Measurements from ENCODE around the gene MRGPRE. TPM values are rescaled to one million over a fixed set of nuclear protein-coding genes. Genes with fewer than 3 reads are reported as not detected.
"Not testable (repeated sequence)": the region's sequence is repeated elsewhere in the genome, so short reads cannot be mapped to it uniquely, and the experiment has no call there.

The MRGPRE gene
- total RNA-seq (not detected in 2 replicates), polyA plus RNA-seq (not detected in 2 replicates), polyA minus RNA-seq (not detected in 2 replicates)
- not detected for total RNA-seq (2013)

GRCh38 chr11:3231851-3232744, at the start of gene MRGPRE:
MRGPRE (minus strand) TSS chr11:3232417; CDS start chr11:3228799, 3,618 bp downstream.
- Histone ChIP-seq H3K4me3 (ENCODE audit: control extremely low read depth in 1 of 5, extremely low read depth in 1 of 5, insufficient read depth in 1 of 5, low read depth in 2 of 5, low read length in 4 of 5) (no peak within 1 kb of the TSS), H3K27ac (ENCODE audit: low read length in 2 of 2) (no peak within 1 kb of the TSS), H3K4me1 (ENCODE audit: control insufficient read depth in 2 of 2, insufficient read depth in 2 of 2, low read length in 2 of 2) (no peaks in the 10 kb centered on the region), H3K9me3 (ENCODE audit: control extremely low read depth in 1 of 3, control insufficient read depth in 2 of 3, insufficient read depth in 1 of 3, low read length in 2 of 3) (no peaks in the 10 kb centered on the region), H3K27me3 (replicated peaks in 1 of 4; ENCODE audit: control extremely low read depth in 1 of 4, control insufficient read depth in 3 of 4, insufficient read depth in 4 of 4, low read length in 3 of 4) (no peaks in the 10 kb centered on the region), H3K9ac (ENCODE audit: low read length) (no peak within 1 kb of the TSS), H3K79me2 (ENCODE audit: control insufficient read depth, insufficient read depth, low read length) (no peaks in the 10 kb centered on the region), H3K4me2 (replicated peaks; ENCODE audit: low read depth, low read length, poor library complexity, severe bottlenecking) (no peak within 1 kb of the TSS), H4K20me1 (ENCODE audit: control insufficient read depth, insufficient read depth, low read length, poor library complexity, severe bottlenecking) (no peaks in the 10 kb centered on the region), H3K36me3 (replicated peaks in 1 of 2; ENCODE audit: control extremely low read depth in 1 of 2, control insufficient read depth in 1 of 2, extremely low read depth in 1 of 2, insufficient read depth in 2 of 2, low read length in 1 of 2) (no peaks in the 10 kb centered on the region), H2AFZ (ENCODE audit: insufficient read depth, low read depth, low read length, poor library complexity, severe bottlenecking) (no peak within 1 kb of the TSS)
- ChIA-PET POLR2A (no interaction called here), CTCF (no interaction called here)
- H3K27me3 Mint-ChIP-seq = no peaks in the 10 kb centered on the region
- H3K4me1 Mint-ChIP-seq = no peaks in the 10 kb centered on the region
- ATAC-seq (ENCODE audit: low read depth) = no peak
- no peaks in the 10 kb centered on the region for H3K9me3 Mint-ChIP-seq (ENCODE audit: insufficient read depth)
- H3K4me3 Mint-ChIP-seq = no peak within 1 kb of the TSS
- no peak within 1 kb of the TSS for H3K27ac Mint-ChIP-seq
- intact Hi-C loops (cut with micrococcal nuclease) = no loop called here
- WGBS (ENCODE audit: insufficient coverage) = 82% methylated on average over 39 of the region's 39 CpGs
- no peak for TF ChIP-seq EZH2 (IDR thresholded peaks at IDR 0.05; ENCODE audit: borderline replicate concordance, insufficient read depth, low read depth, low read length, poor library complexity, severe bottlenecking)
- DNase-seq = no peak

GRCh38 chr11:3281146-3281545, 48.9 kb upstream of the MRGPRE start:
- POLR2A ChIA-PET; H3K9ac ChIP-seq (ENCODE audit: low read length); H4K20me1 ChIP-seq (ENCODE audit: control insufficient read depth, insufficient read depth, low read length, poor library complexity, severe bottlenecking); H3K9me3 ChIP-seq (ENCODE audit: control extremely low read depth in 1 of 3, control insufficient read depth in 2 of 3, insufficient read depth in 1 of 3, low read length in 2 of 3); CTCF ChIA-PET; intact Hi-C loops (cut with micrococcal nuclease); H3K4me2 ChIP-seq (replicated peaks; ENCODE audit: low read depth, low read length, poor library complexity, severe bottlenecking); H3K9me3 Mint-ChIP-seq (ENCODE audit: insufficient read depth); H3K79me2 ChIP-seq (ENCODE audit: control insufficient read depth, insufficient read depth, low read length); H3K27ac Mint-ChIP-seq; H3K4me3 ChIP-seq (ENCODE audit: control extremely low read depth in 1 of 5, extremely low read depth in 1 of 5, insufficient read depth in 1 of 5, low read depth in 2 of 5, low read length in 4 of 5); H3K4me1 Mint-ChIP-seq; H3K4me1 ChIP-seq (ENCODE audit: control insufficient read depth in 2 of 2, insufficient read depth in 2 of 2, low read length in 2 of 2); H3K4me3 Mint-ChIP-seq; H3K36me3 ChIP-seq (replicated peaks in 1 of 2; ENCODE audit: control extremely low read depth in 1 of 2, control insufficient read depth in 1 of 2, extremely low read depth in 1 of 2, insufficient read depth in 2 of 2, low read length in 1 of 2); H3K27me3 ChIP-seq (replicated peaks in 1 of 4; ENCODE audit: control extremely low read depth in 1 of 4, control insufficient read depth in 3 of 4, insufficient read depth in 4 of 4, low read length in 3 of 4); ATAC-seq (ENCODE audit: low read depth); H2AFZ ChIP-seq (ENCODE audit: insufficient read depth, low read depth, low read length, poor library complexity, severe bottlenecking); H3K27ac ChIP-seq (ENCODE audit: low read length in 2 of 2); DNase-seq; H3K27me3 Mint-ChIP-seq: not testable (repeated sequence)
- no CpG with 5 or more reads among the region's 10 CpGs for WGBS (ENCODE audit: insufficient coverage)

GRCh38 chr11:3280662-3281061, 48.4 kb upstream of the MRGPRE start:
- H2AFZ ChIP-seq (ENCODE audit: insufficient read depth, low read depth, low read length, poor library complexity, severe bottlenecking); H3K9me3 Mint-ChIP-seq (ENCODE audit: insufficient read depth); H3K4me2 ChIP-seq (replicated peaks; ENCODE audit: low read depth, low read length, poor library complexity, severe bottlenecking); H3K27me3 ChIP-seq (replicated peaks in 1 of 4; ENCODE audit: control extremely low read depth in 1 of 4, control insufficient read depth in 3 of 4, insufficient read depth in 4 of 4, low read length in 3 of 4); H3K4me1 Mint-ChIP-seq; DNase-seq; H4K20me1 ChIP-seq (ENCODE audit: control insufficient read depth, insufficient read depth, low read length, poor library complexity, severe bottlenecking); POLR2A ChIA-PET; H3K36me3 ChIP-seq (replicated peaks in 1 of 2; ENCODE audit: control extremely low read depth in 1 of 2, control insufficient read depth in 1 of 2, extremely low read depth in 1 of 2, insufficient read depth in 2 of 2, low read length in 1 of 2); H3K9ac ChIP-seq (ENCODE audit: low read length); H3K27me3 Mint-ChIP-seq; H3K4me3 Mint-ChIP-seq; H3K4me1 ChIP-seq (ENCODE audit: control insufficient read depth in 2 of 2, insufficient read depth in 2 of 2, low read length in 2 of 2); H3K4me3 ChIP-seq (ENCODE audit: control extremely low read depth in 1 of 5, extremely low read depth in 1 of 5, insufficient read depth in 1 of 5, low read depth in 2 of 5, low read length in 4 of 5); ATAC-seq (ENCODE audit: low read depth); CTCF ChIA-PET; H3K27ac ChIP-seq (ENCODE audit: low read length in 2 of 2); H3K79me2 ChIP-seq (ENCODE audit: control insufficient read depth, insufficient read depth, low read length); intact Hi-C loops (cut with micrococcal nuclease); H3K27ac Mint-ChIP-seq; H3K9me3 ChIP-seq (ENCODE audit: control extremely low read depth in 1 of 3, control insufficient read depth in 2 of 3, insufficient read depth in 1 of 3, low read length in 2 of 3): not testable (repeated sequence)
- whole genome bisulfite sequencing (ENCODE audit: insufficient coverage) = no CpG with 5 or more reads among the region's 10 CpGs

- intact Hi-C loops (cut with micrococcal nuclease); H3K9me3 ChIP-seq (ENCODE audit: control extremely low read depth in 1 of 3, control insufficient read depth in 2 of 3, insufficient read depth in 1 of 3, low read length in 2 of 3); H3K27ac Mint-ChIP-seq; ATAC-seq (ENCODE audit: low read depth); H4K20me1 ChIP-seq (ENCODE audit: control insufficient read depth, insufficient read depth, low read length, poor library complexity, severe bottlenecking); DNase-seq; H2AFZ ChIP-seq (ENCODE audit: insufficient read depth, low read depth, low read length, poor library complexity, severe bottlenecking); H3K79me2 ChIP-seq (ENCODE audit: control insufficient read depth, insufficient read depth, low read length); H3K4me3 Mint-ChIP-seq; POLR2A ChIA-PET; H3K4me1 Mint-ChIP-seq; H3K27ac ChIP-seq (ENCODE audit: low read length in 2 of 2); H3K36me3 ChIP-seq (replicated peaks in 1 of 2; ENCODE audit: control extremely low read depth in 1 of 2, control insufficient read depth in 1 of 2, extremely low read depth in 1 of 2, insufficient read depth in 2 of 2, low read length in 1 of 2); H3K4me2 ChIP-seq (replicated peaks; ENCODE audit: low read depth, low read length, poor library complexity, severe bottlenecking); CTCF ChIA-PET; H3K4me1 ChIP-seq (ENCODE audit: control insufficient read depth in 2 of 2, insufficient read depth in 2 of 2, low read length in 2 of 2); H3K4me3 ChIP-seq (ENCODE audit: control extremely low read depth in 1 of 5, extremely low read depth in 1 of 5, insufficient read depth in 1 of 5, low read depth in 2 of 5, low read length in 4 of 5); H3K9ac ChIP-seq (ENCODE audit: low read length); H3K27me3 ChIP-seq (replicated peaks in 1 of 4; ENCODE audit: control extremely low read depth in 1 of 4, control insufficient read depth in 3 of 4, insufficient read depth in 4 of 4, low read length in 3 of 4); H3K9me3 Mint-ChIP-seq (ENCODE audit: insufficient read depth); H3K27me3 Mint-ChIP-seq: not testable (repeated sequence)
- no CpG with 5 or more reads among the region's 4 CpGs for WGBS (ENCODE audit: insufficient coverage)
These were observed 46.7 kb upstream of the MRGPRE start for GRCh38 chr11:3278922-3279321.

Data from B cell (primary cell).